Pancreas (tissue), 10 donors: Measurements from ENCODE around the gene RAB3D. TPM values are rescaled to one million over a fixed set of nuclear protein-coding genes. Genes with fewer than 3 reads are reported as not detected.

Experiments used
- ATAC-seq, 4 donors: fragments of 200-7000 bp; cut with Tn5 transposase; one replicate each; pipeline versions ENCODE4 v1.8.0 to v1.9.1; 2020; ENCODE audit warnings: mild to moderate bottlenecking in 4 of 4, moderate library complexity in 4 of 4
- DNase-seq, 6 donors: peaks; one replicate each; pipeline ENCODE4 v3.0.0-alpha.2; 2020
- FAIRE-seq: peaks from 2 replicates; lab custom pipeline; 2012; peaks lifted over from hg19 to GRCh38; lab: Jason Lieb, UNC
- H3K27ac ChIP-seq, 4 donors: fragments of 200-600 bp; sonication (generic); 1 replicate in 3 of 4; 2 replicates in 1 of 4; pipeline versions ENCODE4 v1.5.0 to v1.8.0; 2020
- H3K27me3 ChIP-seq, 4 donors: fragments of 200-600 bp; one replicate each; pipeline ENCODE4 v1.8.0; 2021
- H3K36me3 ChIP-seq, 3 donors: fragments of 200-600 bp; sonication (generic) in 1 of 3; one replicate each; pipeline versions ENCODE4 v1.5.0 to v1.8.0; 2020 to 2021
- H3K4me1 ChIP-seq, 3 donors: fragments of 200-600 bp; one replicate each; pipeline ENCODE4 v1.8.0; 2021
- H3K4me3 ChIP-seq, 4 donors: fragments of 200-600 bp; sonication (generic) in 2 of 4; one replicate each; pipeline versions ENCODE4 v1.5.0 to v1.8.0; 2020 to 2021
- H3K9me3 ChIP-seq, 4 donors: fragments of 200-600 bp; one replicate each; pipeline ENCODE4 v1.8.0; 2021
- CTCF ChIP-seq, 4 donors: fragments of 200-600 bp; sonication (generic) in 3 of 4; IDR thresholded peaks; one replicate each; pipeline versions ENCODE4 v1.5.0 to v1.8.0; 2021; ENCODE audit warnings: antibody characterized with exemption in 4 of 4
- WGBS, 2 donors: extraction: QIAGEN DNeasy Blood & Tissue Kit; methylation state at CpG; one replicate each; pipeline ENCODE4 v1.1.7; 2013; 5-methylcytosine and 5-hydroxymethylcytosine counted together
- intact Hi-C, 3 donors: fragments of 100-400 bp; cut with DNase I; formaldehyde crosslinking; loops; one replicate each; pipeline versions ENCODE4 v1.11.1 to v1.14.2; 2022
- polyA plus RNA-seq, 2 donors: library from polyadenylated mRNA; stranded (reverse); fragments of 200-250 nt; gene quantifications; one replicate each; pipeline ENCODE4 v1.2.3, GENCODE V29; 2013
- total RNA-seq, 6 donors: library from RNA; stranded (reverse); fragmentation: NEBNext Ultra II Directional in 4 of 6; extraction: Animal tissue kit (Norgen Biotek cat#: 25700) in 4 of 6; gene quantifications; one replicate each; pipeline versions ENCODE4 v1.2.1 to v1.2.4, GENCODE V29; 2021 to 2023
- donor health status: healthy with polysubstance abuse.
- donor health status: DM: no; HTN: no; CAD: no; lungs with moderate emphysema.
- donor health status: DM: no; HTN: no; CAD: no.
- donor health status: control.
- donor health status: control.
- donor health status: Bipolar disorder and iron deficiency.
- donor health status: DM: yes; HTN: yes; CAD: no.
- donor health status: DM: no; HTN: no; CAD: no.
- donor health status: DM: no; HTN: no; CAD: no.
- donor health status: DM: yes; HTN: yes; CAD: no.

The RAB3D gene
- total and polyA plus RNA-seq, 8 donors: 11.0 to 134 (median 92.3) TPM

- no peaks in the 10 kb centered on the region for H3K4me1 ChIP-seq
- H3K27ac ChIP-seq: no peak overlapping the region
- FAIRE-seq: no peak
- H3K36me3 ChIP-seq: no peaks in the 10 kb centered on the region
- no peaks in the 10 kb centered on the region for H3K27me3 ChIP-seq
- no peak overlapping the region for H3K4me3 ChIP-seq
- no peaks in the 10 kb centered on the region for H3K9me3 ChIP-seq
- 55 to 57% methylated on average over 7 of the region's 7 CpGs for WGBS, 2 donors
- intact Hi-C loops: loop anchor here (10.0 kb wide), 2 partner anchors 149 to 189 kb away; partner anchors contain the start of gene ELAVL3 (in 1 of the 3)
- ATAC-seq: no peak
- no peak for DNase-seq
- no peak for TF ChIP-seq CTCF (IDR thresholded peaks at IDR 0.05)
These were observed 43.2 kb downstream of the RAB3D start for GRCh38 chr19:11296264-11296663.

- WGBS, 2 donors: 80 to 90% methylated on average over 8 of the region's 8 CpGs
- no peaks in the 10 kb centered on the region for H3K27me3 ChIP-seq
- no peak within 1 kb of the TSS for H3K4me3 ChIP-seq
- FAIRE-seq (no peak), ATAC-seq (no peak), DNase-seq (no peak)
- intact Hi-C loops: loop anchor here (10.0 kb wide), 2 partner anchors 149 to 189 kb away; partner anchors contain the start of gene ELAVL3 (in 1 of the 3)
- no peaks in the 10 kb centered on the region for H3K36me3 ChIP-seq
- no peaks in the 10 kb centered on the region for H3K9me3 ChIP-seq
- H3K4me1 ChIP-seq: no peaks in the 10 kb centered on the region
- no peak for TF ChIP-seq CTCF (IDR thresholded peaks at IDR 0.05)
- no peak within 1 kb of the TSS for H3K27ac ChIP-seq
These were observed 43.7 kb downstream of the RAB3D start, which contains the start of gene TSPAN16 for GRCh38 chr19:11295665-11296245. Gene TSPAN16 (plus strand): TSS chr19:11296160. CDS start chr19:11296298, 138 bp downstream.

GRCh38 chr19:11295180-11295579 lies 44.3 kb downstream of the RAB3D start:
- H3K4me3 ChIP-seq: no peak overlapping the region
- no peaks in the 10 kb centered on the region for H3K4me1 ChIP-seq
- FAIRE-seq (no peak), ATAC-seq (no peak), DNase-seq (no peak)
- no peaks in the 10 kb centered on the region for H3K9me3 ChIP-seq
- H3K27ac ChIP-seq: no peak overlapping the region
- no peak for TF ChIP-seq CTCF (IDR thresholded peaks at IDR 0.05)
- H3K27me3 ChIP-seq: no peaks in the 10 kb centered on the region
- 80 to 88% methylated on average over 4 of the region's 4 CpGs for WGBS, 2 donors
- H3K36me3 ChIP-seq: no peaks in the 10 kb centered on the region
- intact Hi-C loops: loop anchor here (10.0 kb wide), 2 partner anchors 150 to 190 kb away; partner anchors contain the start of gene ELAVL3 (in 1 of the 3)

GRCh38 chr19:11293433-11294389 lies 45.7 kb downstream of the RAB3D start:
- Histone ChIP-seq H3K4me3 (peak overlapping the region in 1 of 4 donors; percentile 30), H3K9me3 (no peaks in the 10 kb centered on the region), H3K4me1 (no peaks in the 10 kb centered on the region), H3K27me3 (no peaks in the 10 kb centered on the region), H3K36me3 (no peaks in the 10 kb centered on the region), H3K27ac (peak overlapping the region in 1 of 4 donors; percentile 37)
- peak; percentile 84 to 96 (median 96) for TF ChIP-seq CTCF (IDR thresholded peaks at IDR 0.05)
- WGBS, 2 donors: 2 to 3% methylated on average over 41 of the region's 41 CpGs
- intact Hi-C loops: loop anchor here (10.0 kb wide), 2 partner anchors 151 to 191 kb away; partner anchors contain the start of gene ELAVL3 (in 1 of the 3)
- ATAC-seq (peak; percentile 99 to 100 (median 99)), DNase-seq (peak; percentile 81 to 98 (median 94)), FAIRE-seq (no peak)
